HEK293 (cell line): ENCODE measurements around the gene LY86.

ENCODE experiments used
- CTCF ChIA-PET: fragments of 350-600 bp; formaldehyde crosslinking; extraction: SDS; loops from one replicate; lab custom pipeline; 2021; ENCODE audit warnings: antibody characterized with exemption; lab: Yijun Ruan, JAX
- POLR2A ChIA-PET: fragments of 300-600 bp; formaldehyde crosslinking; extraction: SDS; loops from one replicate; lab custom pipeline; 2020; ENCODE audit warnings: antibody characterized with exemption, inconsistent platforms; lab: Yijun Ruan, JAX
- H3K27ac ChIP-seq: fragments of 200-500 bp; sonication (Bioruptor generic); 2 replicates; pipeline ENCODE4 v1.5.1; 2014; ENCODE audit warnings: low read depth, low read length, control low read depth, inconsistent platforms; ENCODE audit errors: extremely low read depth
- H3K36me3 ChIP-seq, 2 experiments: fragments of 200-500 bp in 1 of 2; sonication (Bioruptor generic) in 1 of 2; 1 replicate in 1 of 2; 2 replicates in 1 of 2; pipeline ENCODE4 v1.5.1; 2014 to 2017; ENCODE audit warnings: inconsistent platforms in 2 of 2, low read length in 2 of 2; ENCODE audit not compliant: control insufficient read depth in 2 of 2, insufficient read depth in 1 of 2
- H3K4me1 ChIP-seq: fragments of 200-500 bp; sonication (Bioruptor generic); 2 replicates; pipeline ENCODE4 v1.5.1; 2014; ENCODE audit warnings: mild to moderate bottlenecking, low read length, inconsistent platforms; ENCODE audit not compliant: control insufficient read depth, insufficient read depth
- H3K4me3 ChIP-seq: 2 replicates; pipeline ENCODE4 v1.5.1; 2011; ENCODE audit warnings: low read depth, mild to moderate bottlenecking, control low read depth, low read length, moderate library complexity
- H3K9me3 ChIP-seq: fragments of 200-500 bp; sonication (Bioruptor generic); 2 replicates; pipeline ENCODE4 v1.5.1; 2014; ENCODE audit warnings: low read depth, low read length, inconsistent platforms; ENCODE audit not compliant: control insufficient read depth, insufficient read depth
- GLI2 ChIP-seq: fragments of 450-650 bp; formaldehyde crosslinking; IDR thresholded peaks from 2 replicates; pipeline ENCODE4; 2017; ENCODE audit warnings: missing biosample characterization, missing genetic modification characterization, low read depth, borderline replicate concordance
- GLIS1 ChIP-seq: fragments of 450-650 bp; formaldehyde crosslinking; IDR thresholded peaks from 2 replicates; pipeline ENCODE4 v1.5.1; 2016; ENCODE audit warnings: missing biosample characterization, missing genetic modification characterization
- HOXA7 ChIP-seq: sonication (generic); formaldehyde crosslinking; IDR thresholded peaks from 2 replicates; pipeline ENCODE4 v1.8.1; 2022; ENCODE audit warnings: missing genetic modification reagents, borderline replicate concordance
- HOXD13 ChIP-seq: sonication (generic); formaldehyde crosslinking; IDR thresholded peaks from 2 replicates; pipeline ENCODE4 v1.8.0; 2022; ENCODE audit warnings: missing genetic modification reagents, borderline replicate concordance
- IKZF3 ChIP-seq: fragments of 450-650 bp; IDR thresholded peaks from 2 replicates; pipeline ENCODE4 v1.5.0; 2018; ENCODE audit warnings: missing biosample characterization, mild to moderate bottlenecking, missing genetic modification characterization, moderate library complexity
- PRDM4 ChIP-seq: fragments of 450-650 bp; formaldehyde crosslinking; IDR thresholded peaks from 2 replicates; pipeline ENCODE4 v1.5.1; 2017; ENCODE audit warnings: missing biosample characterization, missing genetic modification characterization
- ZNF140 ChIP-seq: fragments of 450-650 bp; formaldehyde crosslinking; IDR thresholded peaks from 2 replicates; pipeline ENCODE4 v1.5.1; 2016; ENCODE audit warnings: missing biosample characterization, missing genetic modification characterization
- ZNF148 ChIP-seq: fragments of 450-650 bp; formaldehyde crosslinking; IDR thresholded peaks from 2 replicates; pipeline ENCODE4 v1.5.0; 2017; ENCODE audit warnings: missing biosample characterization, missing genetic modification characterization, borderline replicate concordance
- ZNF16 ChIP-seq: fragments of 450-650 bp; formaldehyde crosslinking; IDR thresholded peaks from 2 replicates; pipeline ENCODE4 v1.5.1; 2016; ENCODE audit warnings: low read depth, missing biosample characterization, missing genetic modification characterization
- ZNF214 ChIP-seq: fragments of 450-650 bp; formaldehyde crosslinking; IDR thresholded peaks from 2 replicates; pipeline ENCODE4 v1.5.1; 2017; ENCODE audit warnings: missing biosample characterization, mild to moderate bottlenecking, missing genetic modification characterization, borderline replicate concordance
- ZNF521 ChIP-seq: fragments of 450-650 bp; formaldehyde crosslinking; IDR thresholded peaks from 2 replicates; pipeline ENCODE4 v1.5.1; 2017; ENCODE audit warnings: missing biosample characterization, mild to moderate bottlenecking, missing genetic modification characterization
- ZNF571 ChIP-seq: fragments of 450-650 bp; formaldehyde crosslinking; IDR thresholded peaks from 2 replicates; pipeline ENCODE4 v1.5.0; 2017; ENCODE audit warnings: missing biosample characterization, missing genetic modification characterization
- ZNF768 ChIP-seq: fragments of 450-650 bp; formaldehyde crosslinking; IDR thresholded peaks from 2 replicates; pipeline ENCODE4 v1.5.1; 2018; ENCODE audit warnings: missing biosample characterization, mild to moderate bottlenecking, missing genetic modification characterization
- ZSCAN18 ChIP-seq: fragments of 450-650 bp; formaldehyde crosslinking; IDR thresholded peaks from 2 replicates; pipeline ENCODE4 v1.5.1; 2016; ENCODE audit warnings: missing biosample characterization, missing genetic modification characterization

LY86 gene

GRCh38 chr6:6655805-6656251 lies 67.3 kb downstream of the LY86 start:
- Histone ChIP-seq H3K9me3 (no peaks in the 10 kb centered on the region), H3K27ac (no peak overlapping the region), H3K36me3 (no peaks in the 10 kb centered on the region), H3K4me3 (no peak overlapping the region), H3K4me1 (no peaks in the 10 kb centered on the region)
- ChIA-PET POLR2A (no interaction called here), CTCF (no interaction called here)
- TF ChIP-seq ZSCAN18 (no peak), ZNF768 (tag by site-specific recombination) (no peak), ZNF148 (tag by site-specific recombination) (no peak), ZNF214 (tag by site-specific recombination) (no peak), GLIS1 (tag by site-specific recombination) (no peak), ZNF140 (tag by site-specific recombination) (no peak)

- ChIA-PET CTCF (interaction anchor here (0.7 kb wide), 1 partner anchor 18 kb away, joined by 4 read pairs; no protein-coding TSS in a partner anchor), POLR2A (no interaction called here)
- Histone ChIP-seq H3K9me3 (no peaks in the 10 kb centered on the region), H3K4me1 (no peaks in the 10 kb centered on the region), H3K36me3 (no peaks in the 10 kb centered on the region), H3K4me3 (no peak overlapping the region), H3K27ac (no peak overlapping the region)
- TF ChIP-seq HOXD13: no peak
- no peak for TF ChIP-seq ZNF571 (tag by site-specific recombination)
Observed at GRCh38 chr6:6656287-6656686, 67.8 kb downstream of the LY86 start.

- CTCF ChIA-PET: no interaction called here
Observed at GRCh38 chr6:6657085-6657819, 68.7 kb downstream of the LY86 start.

More at GRCh38 chr6:6657085-6657819, 68.7 kb downstream of the LY86 start:
- H3K36me3 ChIP-seq: no peaks in the 10 kb centered on the region
- no peaks in the 10 kb centered on the region for H3K9me3 ChIP-seq
- H3K4me1 ChIP-seq: no peaks in the 10 kb centered on the region
- H3K4me3 ChIP-seq: no peak overlapping the region
- TF ChIP-seq ZNF16 (tag by site-specific recombination) (no peak), ZNF521 (tag by site-specific recombination) (no peak), IKZF3 (tag by site-specific recombination) (no peak), PRDM4 (tag by site-specific recombination) (no peak), GLI2 (no peak), HOXA7 (CRISPR knock-in tag) (no peak)
- TF ChIP-seq, all 188 proteins: peak for 0
- POLR2A ChIA-PET: no interaction called here
- H3K27ac ChIP-seq: no peak overlapping the region
